K562 (cell line): ENCODE data around the gene MBOAT7. TPM values are rescaled to one million over a fixed set of nuclear protein-coding genes. Genes with fewer than 3 reads are reported as not detected.

Source experiments
- ARNT ChIP-seq, 2 experiments: fragments of 450-650 bp; IDR thresholded peaks; 2 replicates each; pipeline ENCODE4 v1.6.1; 2016; ENCODE audit warnings: mild to moderate bottlenecking in 1 of 2
- ASH1L ChIP-seq: fragments of 450-650 bp; IDR thresholded peaks from 2 replicates; pipeline ENCODE4 v1.6.1; 2018; ENCODE audit warnings: borderline replicate concordance, mild to moderate bottlenecking, low read depth; ENCODE audit not compliant: partially characterized antibody
- ID3 ChIP-seq, 2 experiments: fragments of 250-450 bp in 1 of 2; fragments of 450-650 bp in 1 of 2; sonication (Bioruptor Pico) in 1 of 2; IDR thresholded peaks; 2 replicates each; pipeline versions ENCODE4 v1.6.1 to v1.8.0; 2016 to 2021; ENCODE audit warnings: mild to moderate bottlenecking in 2 of 2, moderate library complexity in 2 of 2, missing compliant biosample characterization in 1 of 2, missing genetic modification characterization in 1 of 2
- MYNN ChIP-seq, 2 experiments: sonication (generic); formaldehyde crosslinking in 1 of 2; IDR thresholded peaks; 2 replicates each; pipeline versions ENCODE4 v1.5.0 to v1.6.1; 2016 to 2020; ENCODE audit warnings: antibody characterized with exemption in 1 of 2, missing genetic modification reagents in 1 of 2
- NRF1 ChIP-seq, 2 experiments: fragments of 450-650 bp; IDR thresholded peaks in 1 of 2; conservative IDR thresholded peaks in 1 of 2; 2 replicates each; pipeline ENCODE4 v1.6.1; 2014; ENCODE audit warnings: mild to moderate bottlenecking in 2 of 2
- RAD51 ChIP-seq: fragments of 450-650 bp; IDR thresholded peaks from 2 replicates; pipeline ENCODE4 v1.7.1; 2016; ENCODE audit warnings: low read depth, mild to moderate bottlenecking, borderline replicate concordance
- SAFB ChIP-seq: fragments of 200-400 bp; formaldehyde crosslinking; IDR thresholded peaks from 2 replicates; pipeline ENCODE4 v1.6.1; 2017; ENCODE audit warnings: low read depth, low read length, borderline replicate concordance
- SMAD2 ChIP-seq: fragments of 150-350 bp; IDR thresholded peaks from 2 replicates; pipeline ENCODE4 v1.6.1; 2014; ENCODE audit warnings: low read depth, mild to moderate bottlenecking, low read length
- YY1 ChIP-seq, 3 experiments: IDR thresholded peaks; 2 replicates each; pipeline ENCODE4 v1.6.1; 2011; ENCODE audit warnings: low read length in 2 of 3, mild to moderate bottlenecking in 2 of 3, moderate library complexity in 2 of 3, borderline replicate concordance in 1 of 3, control low read depth in 1 of 3, low read depth in 1 of 3; ENCODE audit not compliant: insufficient read depth in 3 of 3, insufficient replicate concordance in 2 of 3, control insufficient read depth in 1 of 3, insufficient read length in 1 of 3; ENCODE audit errors: extremely low read depth in 1 of 3
- ZKSCAN3 ChIP-seq: fragments of 250-450 bp; sonication (Bioruptor Pico); IDR thresholded peaks from 2 replicates; pipeline ENCODE4 v1.4.0; 2020
- ZNF140 ChIP-seq: fragments of 250-450 bp; sonication (Bioruptor Pico); IDR thresholded peaks from 2 replicates; pipeline ENCODE4 v1.8.0; 2021; ENCODE audit warnings: moderate library complexity, mild to moderate bottlenecking, inconsistent platforms
- ZZZ3 ChIP-seq: fragments of 450-650 bp; IDR thresholded peaks from 2 replicates; pipeline ENCODE4 v1.6.1; 2016; ENCODE audit warnings: antibody characterized with exemption, mild to moderate bottlenecking, moderate library complexity
- polyA plus RNA-seq, 8 experiments: library from polyadenylated mRNA; depleted of rRNA in 4 of 8; stranded (reverse) in 5 of 8; unstranded in 3 of 8; fragments of >200 nt; fragmentation: Nextera tagmentation in 2 of 8; fragmentation: Illumina TruSeq in 1 of 8; extraction: Ambion mirVana in 2 of 8; extraction: Trizol in 1 of 8; gene quantifications; 2 replicates each; pipeline versions ENCODE4 v1.2.1 to v1.2.3, GENCODE V29; 2011 to 2014; ENCODE audit warnings: inconsistent platforms in 1 of 8, missing spikeins in 1 of 8
- total RNA-seq, 7 experiments: library from RNA; depleted of rRNA in 6 of 7; stranded (reverse); fragments of >200 nt in 6 of 7; fragmentation: Illumina TruSeq in 2 of 7; extraction: Trizol in 2 of 7; gene quantifications; 2 replicates each; pipeline versions ENCODE4 v1.2.1 to v1.2.3, GENCODE V29; 2011 to 2021; ENCODE audit warnings: low replicate concordance in 1 of 7
- TF ChIP-seq, protein P1 (sequence below): IDR thresholded peaks from 2 replicates; pipeline ENCODE4 v1.6.1; 2016; ENCODE audit warnings: missing genetic modification characterization, missing compliant biosample characterization
- TF ChIP-seq, protein P2 (sequence below), 2 experiments: fragments of 150-350 bp in 1 of 2; IDR thresholded peaks; 2 replicates each; pipeline ENCODE4 v1.6.1; 2012 to 2016; ENCODE audit warnings: low read depth in 2 of 2, low read length in 2 of 2, mild to moderate bottlenecking in 1 of 2, moderate library complexity in 1 of 2
- TF ChIP-seq, protein P3 (sequence below): fragments of 450-650 bp; formaldehyde crosslinking; IDR thresholded peaks from 2 replicates; pipeline ENCODE4 v1.4.0; 2020; ENCODE audit warnings: mild to moderate bottlenecking, mixed read lengths
- TF ChIP-seq, protein P4 (sequence below): fragments of 450-650 bp; IDR thresholded peaks from 2 replicates; pipeline ENCODE4 v1.6.1; 2017; ENCODE audit warnings: mild to moderate bottlenecking, moderate library complexity

Gene MBOAT7
- total and polyA plus RNA-seq, 9 of the 15 experiments (the other 6 are each of a cell fraction or from before 2014, with no cell fraction given) = 1.4 to 153 (median 56.1) TPM

GRCh38 chr19:54231077-54231931 lies 41.9 kb upstream of the MBOAT7 start (continued):
- TF ChIP-seq, protein P1, sequence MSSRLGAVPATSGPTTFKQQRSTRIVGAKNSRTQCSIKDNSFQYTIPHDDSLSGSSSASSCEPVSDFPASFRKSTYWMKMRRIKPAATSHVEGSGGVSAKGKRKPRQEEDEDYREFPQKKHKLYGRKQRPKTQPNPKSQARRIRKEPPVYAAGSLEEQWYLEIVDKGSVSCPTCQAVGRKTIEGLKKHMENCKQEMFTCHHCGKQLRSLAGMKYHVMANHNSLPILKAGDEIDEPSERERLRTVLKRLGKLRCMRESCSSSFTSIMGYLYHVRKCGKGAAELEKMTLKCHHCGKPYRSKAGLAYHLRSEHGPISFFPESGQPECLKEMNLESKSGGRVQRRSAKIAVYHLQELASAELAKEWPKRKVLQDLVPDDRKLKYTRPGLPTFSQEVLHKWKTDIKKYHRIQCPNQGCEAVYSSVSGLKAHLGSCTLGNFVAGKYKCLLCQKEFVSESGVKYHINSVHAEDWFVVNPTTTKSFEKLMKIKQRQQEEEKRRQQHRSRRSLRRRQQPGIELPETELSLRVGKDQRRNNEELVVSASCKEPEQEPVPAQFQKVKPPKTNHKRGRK (tag) = no peak
- TF ChIP-seq ARNT (IDR thresholded peaks at IDR 0.05) (no peak), MYNN (IDR thresholded peaks at IDR 0.05) (0 out of 2 replicates have a peak, but pooled peaks have one; percentile 30), MYNN (CRISPR knock-in tag; IDR thresholded peaks at IDR 0.05) (no peak), RAD51 (peak; percentile 49), ZKSCAN3 (CRISPR knock-in tag) (no peak), ASH1L (no peak), NRF1 (conservative IDR thresholded peaks at IDR 0.05 in 1 of 2, IDR thresholded peaks at IDR 0.05 in 1 of 2) (0 out of 4 replicates have a peak, but pooled peaks of 1 of the 2 experiments have one; percentile 19), SMAD2 (no peak), ZNF140 (CRISPR knock-in tag) (no peak), ID3 (CRISPR knock-in tag; IDR thresholded peaks at IDR 0.05) (no peak), ID3 (tag; IDR thresholded peaks at IDR 0.05) (peak; percentile 53), YY1 (IDR thresholded peaks at IDR 0.05; ENCODE audit: borderline replicate concordance in 1 of 3, control insufficient read depth in 1 of 3, extremely low read depth in 1 of 3, insufficient read depth in 3 of 3, insufficient read length in 1 of 3, insufficient replicate concordance in 2 of 3, low read depth in 1 of 3, low read length in 2 of 3) (peak in 2 of 3 experiments; percentile 53 to 65), ZZZ3 (no peak), SAFB (no peak)
- TF ChIP-seq, protein P2, sequence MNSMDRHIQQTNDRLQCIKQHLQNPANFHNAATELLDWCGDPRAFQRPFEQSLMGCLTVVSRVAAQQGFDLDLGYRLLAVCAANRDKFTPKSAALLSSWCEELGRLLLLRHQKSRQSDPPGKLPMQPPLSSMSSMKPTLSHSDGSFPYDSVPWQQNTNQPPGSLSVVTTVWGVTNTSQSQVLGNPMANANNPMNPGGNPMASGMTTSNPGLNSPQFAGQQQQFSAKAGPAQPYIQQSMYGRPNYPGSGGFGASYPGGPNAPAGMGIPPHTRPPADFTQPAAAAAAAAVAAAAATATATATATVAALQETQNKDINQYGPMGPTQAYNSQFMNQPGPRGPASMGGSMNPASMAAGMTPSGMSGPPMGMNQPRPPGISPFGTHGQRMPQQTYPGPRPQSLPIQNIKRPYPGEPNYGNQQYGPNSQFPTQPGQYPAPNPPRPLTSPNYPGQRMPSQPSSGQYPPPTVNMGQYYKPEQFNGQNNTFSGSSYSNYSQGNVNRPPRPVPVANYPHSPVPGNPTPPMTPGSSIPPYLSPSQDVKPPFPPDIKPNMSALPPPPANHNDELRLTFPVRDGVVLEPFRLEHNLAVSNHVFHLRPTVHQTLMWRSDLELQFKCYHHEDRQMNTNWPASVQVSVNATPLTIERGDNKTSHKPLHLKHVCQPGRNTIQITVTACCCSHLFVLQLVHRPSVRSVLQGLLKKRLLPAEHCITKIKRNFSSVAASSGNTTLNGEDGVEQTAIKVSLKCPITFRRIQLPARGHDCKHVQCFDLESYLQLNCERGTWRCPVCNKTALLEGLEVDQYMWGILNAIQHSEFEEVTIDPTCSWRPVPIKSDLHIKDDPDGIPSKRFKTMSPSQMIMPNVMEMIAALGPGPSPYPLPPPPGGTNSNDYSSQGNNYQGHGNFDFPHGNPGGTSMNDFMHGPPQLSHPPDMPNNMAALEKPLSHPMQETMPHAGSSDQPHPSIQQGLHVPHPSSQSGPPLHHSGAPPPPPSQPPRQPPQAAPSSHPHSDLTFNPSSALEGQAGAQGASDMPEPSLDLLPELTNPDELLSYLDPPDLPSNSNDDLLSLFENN (IDR thresholded peaks at IDR 0.05; ENCODE audit: low read depth in 2 of 2, low read length in 2 of 2) = peak in 1 of 2 experiments; percentile 37; a peak in 1 of 4 replicates
- TF ChIP-seq, protein P3, sequence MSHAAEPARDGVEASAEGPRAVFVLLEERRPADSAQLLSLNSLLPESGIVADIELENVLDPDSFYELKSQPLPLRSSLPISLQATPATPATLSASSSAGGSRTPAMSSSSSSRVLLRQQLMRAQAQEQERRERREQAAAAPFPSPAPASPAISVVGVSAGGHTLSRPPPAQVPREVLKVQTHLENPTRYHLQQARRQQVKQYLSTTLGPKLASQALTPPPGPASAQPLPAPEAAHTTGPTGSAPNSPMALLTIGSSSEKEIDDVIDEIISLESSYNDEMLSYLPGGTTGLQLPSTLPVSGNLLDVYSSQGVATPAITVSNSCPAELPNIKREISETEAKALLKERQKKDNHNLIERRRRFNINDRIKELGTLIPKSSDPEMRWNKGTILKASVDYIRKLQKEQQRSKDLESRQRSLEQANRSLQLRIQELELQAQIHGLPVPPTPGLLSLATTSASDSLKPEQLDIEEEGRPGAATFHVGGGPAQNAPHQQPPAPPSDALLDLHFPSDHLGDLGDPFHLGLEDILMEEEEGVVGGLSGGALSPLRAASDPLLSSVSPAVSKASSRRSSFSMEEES = no peak
- TF ChIP-seq, protein P4, sequence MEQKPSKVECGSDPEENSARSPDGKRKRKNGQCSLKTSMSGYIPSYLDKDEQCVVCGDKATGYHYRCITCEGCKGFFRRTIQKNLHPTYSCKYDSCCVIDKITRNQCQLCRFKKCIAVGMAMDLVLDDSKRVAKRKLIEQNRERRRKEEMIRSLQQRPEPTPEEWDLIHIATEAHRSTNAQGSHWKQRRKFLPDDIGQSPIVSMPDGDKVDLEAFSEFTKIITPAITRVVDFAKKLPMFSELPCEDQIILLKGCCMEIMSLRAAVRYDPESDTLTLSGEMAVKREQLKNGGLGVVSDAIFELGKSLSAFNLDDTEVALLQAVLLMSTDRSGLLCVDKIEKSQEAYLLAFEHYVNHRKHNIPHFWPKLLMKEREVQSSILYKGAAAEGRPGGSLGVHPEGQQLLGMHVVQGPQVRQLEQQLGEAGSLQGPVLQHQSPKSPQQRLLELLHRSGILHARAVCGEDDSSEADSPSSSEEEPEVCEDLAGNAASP = no peak
